Measurements from ENCODE around the gene R3HDM4.
"Not testable (repeated sequence)": the region's sequence is repeated elsewhere in the genome, so short reads cannot be mapped to it uniquely, and the experiment has no call there.

Gene R3HDM4

DNA sequence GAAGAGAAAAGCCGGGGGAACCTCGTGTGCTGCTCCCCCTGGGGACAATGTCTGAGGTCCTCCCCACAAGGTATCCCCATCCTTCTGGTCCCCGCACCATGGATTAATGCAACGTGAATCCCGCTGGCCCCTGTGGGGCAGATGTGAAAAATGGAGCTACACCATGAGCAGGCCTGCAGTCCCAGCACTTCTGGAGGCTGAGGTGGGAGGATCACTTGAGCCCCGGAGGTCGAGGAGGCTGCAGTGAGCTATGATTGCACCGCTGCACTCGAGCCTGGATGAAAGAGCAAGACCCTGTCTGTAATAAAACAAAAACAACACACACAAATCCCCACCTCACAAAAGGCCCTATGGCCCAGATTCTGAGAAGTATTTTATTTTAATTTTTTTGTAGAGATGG, 54.7 kb downstream of the R3HDM4 start:
- no peak for DNase-seq (ENCODE audit: low read depth)

DNA sequence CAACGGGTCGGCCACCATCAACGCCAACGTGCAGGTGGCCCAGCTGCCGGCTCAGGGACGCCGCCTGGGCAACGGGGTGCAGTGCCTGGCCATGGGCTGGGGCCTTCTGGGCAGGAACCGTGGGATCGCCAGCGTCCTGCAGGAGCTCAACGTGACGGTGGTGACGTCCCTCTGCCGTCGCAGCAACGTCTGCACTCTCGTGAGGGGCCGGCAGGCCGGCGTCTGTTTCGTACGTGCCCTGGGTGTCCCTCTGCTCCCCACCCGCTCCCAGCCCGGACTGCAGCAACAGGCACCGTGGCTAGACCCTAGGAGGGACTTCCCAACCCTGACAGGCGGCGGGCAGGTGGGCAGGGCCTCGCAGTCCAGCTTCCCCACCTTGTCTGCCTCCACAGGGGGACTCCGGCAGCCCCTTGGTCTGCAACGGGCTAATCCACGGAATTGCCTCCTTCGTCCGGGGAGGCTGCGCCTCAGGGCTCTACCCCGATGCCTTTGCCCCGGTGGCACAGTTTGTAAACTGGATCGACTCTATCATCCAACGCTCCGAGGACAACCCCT, 57.4 kb downstream of the R3HDM4 start:
- no peak for DNase-seq (ENCODE audit: low read depth)

DNA sequence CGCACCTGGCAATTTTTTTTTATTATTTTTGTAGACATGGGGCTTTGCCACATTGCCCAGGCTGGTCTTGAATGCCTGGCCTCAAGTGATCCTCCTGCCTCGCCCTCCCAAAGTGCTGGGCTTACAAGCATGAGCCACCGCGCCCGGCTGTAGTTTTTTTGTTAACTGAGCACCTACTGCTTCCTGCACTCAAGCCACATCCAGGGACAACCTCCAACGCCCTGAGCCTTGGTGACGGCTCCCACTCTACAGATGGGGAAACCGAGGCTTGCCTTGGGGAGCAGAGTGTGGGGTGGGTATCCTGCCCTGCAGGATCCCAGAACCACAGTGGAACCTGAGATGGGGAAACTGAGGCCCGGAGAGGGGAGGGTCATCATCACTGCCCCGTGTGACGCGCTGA, 57.9 kb downstream of the R3HDM4 start:
- DNase-seq (ENCODE audit: low read depth), result no peak

DNA sequence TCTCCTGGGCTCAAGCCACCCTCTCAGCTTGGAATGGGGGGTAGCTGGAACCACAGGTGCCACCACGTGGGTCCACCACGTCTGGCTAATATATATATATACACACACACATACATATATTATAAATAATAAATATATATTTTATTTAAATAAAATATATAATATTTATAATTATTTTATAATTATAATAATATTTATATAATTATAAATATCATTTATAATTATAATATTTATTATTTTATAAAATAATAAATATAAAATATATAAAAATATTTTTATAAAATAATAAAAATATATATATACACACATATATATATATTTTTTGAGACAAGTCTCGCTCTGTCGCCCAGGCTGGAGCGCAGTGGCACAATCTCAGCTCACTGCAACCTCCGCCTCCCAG, 58.5 kb downstream of the R3HDM4 start:
- no peak for DNase-seq (ENCODE audit: low read depth)

DNA sequence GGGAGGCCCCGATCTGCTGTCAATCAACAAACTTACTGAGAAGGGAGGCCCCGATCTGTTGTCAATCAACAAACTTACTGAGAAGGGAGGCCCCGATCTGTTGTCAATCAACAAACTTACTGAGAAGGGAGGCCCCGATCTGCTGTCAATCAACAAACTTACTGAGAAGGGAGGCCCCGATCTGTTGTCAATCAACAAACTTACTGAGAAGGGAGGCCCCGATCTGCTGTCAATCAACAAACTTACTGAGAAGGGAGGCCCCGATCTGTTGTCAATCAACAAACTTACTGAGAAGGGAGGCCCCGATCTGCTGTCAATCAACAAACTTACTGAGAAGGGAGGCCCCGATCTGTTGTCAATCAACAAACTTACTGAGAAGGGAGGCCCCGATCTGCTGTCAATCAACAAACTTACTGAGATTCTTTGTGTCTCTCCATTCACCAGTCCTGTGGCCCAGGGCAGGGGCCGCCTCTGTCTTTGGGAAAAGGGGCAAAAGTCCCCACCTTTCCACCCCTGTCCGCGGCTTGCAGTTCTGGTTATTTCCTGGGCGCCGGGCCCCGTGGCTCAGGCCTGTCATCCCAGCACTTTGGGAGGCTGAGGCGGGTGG, 59.3 kb downstream of the R3HDM4 start:
- not testable (repeated sequence) for DNase-seq (ENCODE audit: low read depth)

DNA sequence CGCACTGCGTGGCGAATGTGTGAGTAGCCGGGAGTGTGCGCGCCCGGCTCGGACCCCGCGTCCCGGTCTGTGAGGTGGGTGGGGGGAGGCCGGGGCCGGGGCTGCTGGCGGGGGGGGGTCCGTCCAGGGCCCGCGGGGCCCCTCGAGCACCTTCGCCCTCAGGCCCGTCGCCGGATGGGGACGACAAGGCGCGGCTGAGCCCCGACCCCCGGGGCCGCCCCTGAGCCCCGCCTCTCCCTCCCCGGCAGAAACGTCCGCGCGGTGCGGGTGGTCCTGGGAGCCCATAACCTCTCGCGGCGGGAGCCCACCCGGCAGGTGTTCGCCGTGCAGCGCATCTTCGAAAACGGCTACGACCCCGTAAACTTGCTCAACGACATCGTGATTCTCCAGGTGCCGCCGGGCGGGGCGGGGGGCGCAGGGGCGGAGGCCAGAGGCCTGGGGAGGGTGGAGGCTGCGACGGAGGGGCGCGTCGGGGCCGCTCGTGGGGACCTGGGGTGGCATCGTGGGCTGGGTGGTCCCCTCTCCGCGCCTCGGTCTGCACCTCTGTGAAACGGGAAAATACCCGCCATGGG, 59.9 kb downstream of the R3HDM4 start:
- DNase-seq (ENCODE audit: low read depth), result no peak

DNA sequence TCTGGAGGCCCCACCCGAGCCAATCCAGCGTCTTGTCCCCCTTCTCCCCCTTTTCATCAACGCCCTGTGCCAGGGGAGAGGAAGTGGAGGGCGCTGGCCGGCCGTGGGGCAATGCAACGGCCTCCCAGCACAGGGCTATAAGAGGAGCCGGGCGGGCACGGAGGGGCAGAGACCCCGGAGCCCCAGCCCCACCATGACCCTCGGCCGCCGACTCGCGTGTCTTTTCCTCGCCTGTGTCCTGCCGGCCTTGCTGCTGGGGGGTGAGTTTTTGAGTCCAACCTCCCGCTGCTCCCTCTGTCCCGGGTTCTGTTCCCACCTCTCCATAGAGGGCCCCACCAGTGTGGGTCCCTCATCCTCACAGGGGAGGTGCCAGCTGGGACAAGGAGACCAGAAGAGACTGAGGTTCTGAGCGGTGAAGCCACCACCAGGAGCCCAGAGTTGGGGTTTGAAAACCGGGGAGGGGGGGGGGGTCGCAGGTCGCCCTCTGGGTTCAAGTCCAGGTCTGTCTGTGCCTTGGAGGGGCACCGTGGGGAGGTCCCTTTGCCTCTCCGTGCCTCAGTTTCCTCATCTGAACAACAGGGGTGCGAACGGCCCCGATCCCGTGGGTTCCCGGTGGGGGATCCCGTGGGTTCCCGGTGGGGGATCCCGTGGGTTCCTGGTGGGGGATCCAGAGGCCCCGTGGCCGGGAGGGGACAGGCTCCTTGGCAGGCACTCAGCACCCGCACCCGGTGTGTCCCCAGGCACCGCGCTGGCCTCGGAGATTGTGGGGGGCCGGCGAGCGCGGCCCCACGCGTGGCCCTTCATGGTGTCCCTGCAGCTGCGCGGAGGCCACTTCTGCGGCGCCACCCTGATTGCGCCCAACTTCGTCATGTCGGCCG, 60.6 kb downstream of the R3HDM4 start, which contains the start of gene ELANE:
TSS of gene ELANE (plus strand) at position 168 of the 878 bp plus-strand sequence. CDS start at position 194, 26 bp downstream.
- no peak for DNase-seq (ENCODE audit: low read depth)

DNA sequence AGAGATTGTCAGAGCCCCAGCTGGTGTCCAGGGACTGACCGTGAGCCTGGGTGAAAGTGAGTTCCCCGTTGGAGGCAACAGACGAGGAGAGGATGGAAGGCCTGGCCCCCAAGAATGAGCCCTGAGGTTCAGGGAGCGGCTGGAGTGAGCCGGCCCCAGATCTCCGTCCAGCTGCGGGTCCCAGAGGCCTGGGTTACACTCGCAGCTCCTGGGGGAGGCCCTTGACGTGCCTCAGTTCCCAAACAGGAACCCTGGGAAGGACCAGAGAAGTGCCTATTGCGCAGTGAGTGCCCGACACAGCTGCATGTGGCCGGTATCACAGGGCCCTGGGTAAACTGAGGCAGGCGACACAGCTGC, 62.1 kb downstream of the R3HDM4 start:
- no peak for DNase-seq (ENCODE audit: low read depth)

DNA sequence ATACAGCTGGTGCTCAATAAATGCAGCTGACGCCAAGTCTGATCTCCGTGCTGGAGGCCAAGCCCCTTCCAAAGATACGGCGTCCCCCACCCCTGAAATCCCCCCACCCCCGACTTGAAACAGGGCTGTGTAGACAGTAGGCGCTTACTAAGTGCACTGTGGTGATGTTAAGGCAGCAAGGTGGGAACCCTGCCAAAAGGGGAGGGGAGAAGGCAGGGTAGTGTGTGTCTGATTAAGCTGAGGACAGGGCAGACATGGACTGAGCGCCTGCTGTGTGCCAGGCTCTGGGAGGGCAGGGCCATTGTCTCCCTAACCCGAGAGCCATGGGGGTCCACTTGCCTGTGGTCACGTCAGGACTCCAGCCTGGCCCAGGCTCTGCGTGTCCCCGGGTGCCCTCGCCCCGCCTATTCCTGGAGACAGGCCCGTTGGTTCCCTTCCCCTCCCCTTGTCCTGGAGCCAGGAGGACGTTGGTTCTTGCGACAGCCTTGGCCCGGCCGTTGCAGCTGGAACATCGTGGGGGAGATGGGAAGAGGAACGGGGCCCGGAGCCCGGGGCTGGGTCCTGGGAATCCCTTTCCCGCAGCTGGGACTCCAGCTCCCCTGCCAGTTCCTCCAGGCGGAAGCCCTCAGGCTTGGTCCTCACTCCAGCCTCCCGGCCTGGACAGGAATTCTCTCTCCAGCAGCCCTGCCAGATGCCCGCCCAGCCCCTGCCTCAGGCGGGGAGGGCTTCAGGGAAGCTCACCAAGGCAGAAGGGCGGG, 62.6 kb downstream of the R3HDM4 start:
- DNase-seq (ENCODE audit: low read depth), result peak; percentile 87

DNA sequence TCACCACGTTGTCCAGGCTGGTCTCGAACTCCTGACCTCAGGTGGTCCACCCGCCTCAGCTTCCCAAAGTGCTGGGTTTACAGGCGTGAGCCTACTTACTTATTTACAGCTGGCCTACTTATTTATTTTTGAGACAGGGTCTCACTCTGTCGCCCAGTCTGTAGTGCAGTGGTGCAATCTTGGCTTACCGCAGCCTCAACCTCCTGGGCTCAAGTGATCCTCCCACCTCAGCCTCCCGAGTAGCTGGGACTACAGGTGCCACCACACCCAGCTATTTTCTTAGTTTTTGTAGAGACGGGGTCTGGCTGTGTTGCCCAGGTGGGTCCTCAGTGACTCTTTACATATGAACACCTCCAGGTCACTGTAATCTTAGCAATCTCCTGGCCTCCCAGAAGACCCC, 63.8 kb downstream of the R3HDM4 start:
- DNase-seq (ENCODE audit: low read depth), result not testable (repeated sequence)

DNA sequence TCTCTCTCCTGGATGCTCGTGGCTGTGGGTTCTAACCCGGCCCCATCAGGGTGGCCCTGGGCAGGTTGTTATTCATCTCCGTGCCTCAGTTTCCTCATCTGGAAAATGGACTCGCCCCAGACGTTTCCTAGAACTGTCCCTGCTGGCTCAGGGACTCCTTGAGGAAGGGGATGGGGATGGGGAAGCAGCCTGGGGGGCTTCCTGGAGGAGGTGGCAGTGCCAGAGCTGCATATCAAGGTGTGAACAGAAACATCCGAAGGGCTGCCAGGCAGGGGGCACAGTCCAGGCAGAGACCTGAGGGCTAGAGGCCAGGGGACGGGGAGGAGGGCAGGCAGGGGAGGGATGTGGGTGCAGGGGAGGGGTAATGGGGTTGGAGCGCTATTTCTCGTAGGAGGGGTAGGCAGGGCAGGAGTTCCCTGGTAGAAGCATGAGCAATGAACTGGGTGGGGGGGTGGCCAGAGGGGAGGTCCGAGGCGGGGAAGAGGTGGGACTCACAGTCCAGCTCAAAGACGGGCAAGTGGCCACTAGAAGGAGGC, 64.6 kb downstream of the R3HDM4 start:
- no peak for DNase-seq (ENCODE audit: low read depth)

Measured in amniotic epithelial cell (primary cell).